PC-9 (cell line): Measurements from ENCODE around the gene TMOD3.

Experiments used
- EZH2 ChIP-seq: fragments of 200-600 bp; sonication (generic); IDR thresholded peaks from 2 replicates; pipeline ENCODE4 v1.8.0; 2017; ENCODE audit warnings: antibody characterized with exemption, low read depth
- TF ChIP-seq, protein P1 (sequence below): fragments of 200-600 bp; sonication (generic); conservative IDR thresholded peaks from 2 replicates; pipeline ENCODE4 v1.6.1; 2017; ENCODE audit warnings: mixed run types, antibody characterized with exemption, mild to moderate bottlenecking, moderate library complexity

DNA sequence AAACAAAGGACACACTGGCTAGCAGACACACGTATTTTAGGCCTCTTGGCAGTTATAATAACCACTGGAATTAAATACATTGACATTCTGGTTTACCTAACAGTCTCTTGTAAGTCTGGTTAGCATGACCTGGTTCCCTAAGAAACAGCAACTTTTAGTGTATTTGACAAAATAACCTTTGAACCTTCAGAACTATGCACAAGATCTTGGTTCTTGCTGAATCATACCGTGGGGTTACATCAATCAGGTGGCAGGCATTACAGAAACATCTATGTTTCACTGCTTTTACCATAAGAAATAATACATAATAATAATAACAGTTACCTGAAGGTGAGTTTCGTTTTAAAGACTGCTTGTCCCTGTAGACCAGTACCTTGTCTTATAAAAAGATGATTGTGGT lies 123.4 kb downstream of the TMOD3 start:
- TF ChIP-seq EZH2, result no peak
- TF ChIP-seq, protein P1, sequence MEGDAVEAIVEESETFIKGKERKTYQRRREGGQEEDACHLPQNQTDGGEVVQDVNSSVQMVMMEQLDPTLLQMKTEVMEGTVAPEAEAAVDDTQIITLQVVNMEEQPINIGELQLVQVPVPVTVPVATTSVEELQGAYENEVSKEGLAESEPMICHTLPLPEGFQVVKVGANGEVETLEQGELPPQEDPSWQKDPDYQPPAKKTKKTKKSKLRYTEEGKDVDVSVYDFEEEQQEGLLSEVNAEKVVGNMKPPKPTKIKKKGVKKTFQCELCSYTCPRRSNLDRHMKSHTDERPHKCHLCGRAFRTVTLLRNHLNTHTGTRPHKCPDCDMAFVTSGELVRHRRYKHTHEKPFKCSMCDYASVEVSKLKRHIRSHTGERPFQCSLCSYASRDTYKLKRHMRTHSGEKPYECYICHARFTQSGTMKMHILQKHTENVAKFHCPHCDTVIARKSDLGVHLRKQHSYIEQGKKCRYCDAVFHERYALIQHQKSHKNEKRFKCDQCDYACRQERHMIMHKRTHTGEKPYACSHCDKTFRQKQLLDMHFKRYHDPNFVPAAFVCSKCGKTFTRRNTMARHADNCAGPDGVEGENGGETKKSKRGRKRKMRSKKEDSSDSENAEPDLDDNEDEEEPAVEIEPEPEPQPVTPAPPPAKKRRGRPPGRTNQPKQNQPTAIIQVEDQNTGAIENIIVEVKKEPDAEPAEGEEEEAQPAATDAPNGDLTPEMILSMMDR, result no peak
